Endothelial cell of umbilical vein (primary cell): ENCODE measurements around the gene RAB19.

Source experiments
- CTCF ChIP-seq, 2 donors: IDR thresholded peaks; 1 replicate in 1 of 2; 2 replicates in 1 of 2; pipeline ENCODE4 v1.5.1; 2011; ENCODE audit warnings: low read length in 2 of 2, mild to moderate bottlenecking in 2 of 2, moderate library complexity in 2 of 2, control low read depth in 1 of 2, inconsistent platforms in 1 of 2, low read depth in 1 of 2; ENCODE audit not compliant: insufficient read depth in 1 of 2; ENCODE audit errors: extremely low read depth in 1 of 2
- EZH2 ChIP-seq: IDR thresholded peaks from 2 replicates; pipeline ENCODE4 v1.6.1; 2012; ENCODE audit warnings: borderline replicate concordance, low read depth, mild to moderate bottlenecking, moderate library complexity, low read length, inconsistent platforms; ENCODE audit not compliant: severe bottlenecking
- FOS ChIP-seq: IDR thresholded peaks from 2 replicates; pipeline ENCODE4 v1.6.1; 2011; ENCODE audit warnings: mild to moderate bottlenecking, low read length, moderate library complexity, borderline replicate concordance; ENCODE audit not compliant: insufficient read depth
- GATA2 ChIP-seq: IDR thresholded peaks from 2 replicates; pipeline ENCODE4 v1.7.0; 2011; ENCODE audit warnings: low read depth, mild to moderate bottlenecking, moderate library complexity, mixed read lengths, low read length; ENCODE audit not compliant: insufficient read length, insufficient read depth
- JUN ChIP-seq: IDR thresholded peaks from 2 replicates; pipeline ENCODE4 v1.6.1; 2011; ENCODE audit warnings: borderline replicate concordance, low read depth; ENCODE audit not compliant: insufficient read length, insufficient read depth
- MAX ChIP-seq: IDR thresholded peaks from 2 replicates; pipeline ENCODE4 v1.6.1; 2011; ENCODE audit not compliant: insufficient read depth, insufficient read length
- MYC ChIP-seq: IDR thresholded peaks from one replicate; pipeline ENCODE4 v1.6.1; 2011; ENCODE audit warnings: mild to moderate bottlenecking, low read depth, low read length
- POLR2A ChIP-seq: IDR thresholded peaks from 2 replicates; pipeline ENCODE4 v1.6.1; 2012; ENCODE audit warnings: low read depth, mild to moderate bottlenecking, control low read depth, low read length
- POLR2AphosphoS5 ChIP-seq: IDR thresholded peaks from 2 replicates; pipeline ENCODE4 v1.6.1; 2012; ENCODE audit warnings: low read depth, mild to moderate bottlenecking, control low read depth, low read length, moderate library complexity; ENCODE audit not compliant: insufficient read depth

GRCh38 chr7:140451716-140452115 lies 47.9 kb downstream of the RAB19 start:
- no peak for TF ChIP-seq CTCF (IDR thresholded peaks at IDR 0.05; ENCODE audit: extremely low read depth in 1 of 2, insufficient read depth in 1 of 2, low read depth in 1 of 2, low read length in 2 of 2)
- no peak for TF ChIP-seq POLR2AphosphoS5
- TF ChIP-seq EZH2, result no peak
- no peak for TF ChIP-seq MAX
- TF ChIP-seq POLR2A, result no peak
- no peak for TF ChIP-seq FOS
- no peak for TF ChIP-seq MYC
- no peak for TF ChIP-seq JUN
- TF ChIP-seq GATA2, result no peak
